Measurements from ENCODE around the gene CGB2.

Gene CGB2

GRCh38 chr19:49031642-49032301 is at the start of gene CGB2:
TSS of gene CGB2 (plus strand) at chr19:49031890. CDS start at chr19:49032096, 206 bp downstream.
- peak; percentile 68 for DNase-seq

DNA sequence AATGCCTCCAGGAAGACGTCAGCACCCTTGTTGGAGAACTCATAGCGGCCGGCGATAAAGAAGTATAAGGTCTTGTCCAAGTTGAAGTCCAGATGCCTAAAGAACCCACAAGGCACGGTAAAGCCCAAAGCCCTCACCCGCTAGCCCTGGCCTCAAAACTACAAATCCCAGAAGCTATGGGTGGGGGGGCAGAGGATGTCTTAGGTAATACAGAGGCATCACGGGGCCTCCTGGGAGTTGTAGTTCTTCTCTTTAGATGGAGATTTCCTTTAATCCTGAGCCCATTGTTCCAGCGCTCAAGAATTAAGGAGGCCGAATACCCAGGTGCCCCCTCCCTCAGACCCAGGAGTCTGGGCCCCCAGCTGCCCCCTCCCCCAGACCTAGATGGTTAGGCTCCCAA is 49.4 kb upstream of the CGB2 start:
- no peak for DNase-seq

DNA sequence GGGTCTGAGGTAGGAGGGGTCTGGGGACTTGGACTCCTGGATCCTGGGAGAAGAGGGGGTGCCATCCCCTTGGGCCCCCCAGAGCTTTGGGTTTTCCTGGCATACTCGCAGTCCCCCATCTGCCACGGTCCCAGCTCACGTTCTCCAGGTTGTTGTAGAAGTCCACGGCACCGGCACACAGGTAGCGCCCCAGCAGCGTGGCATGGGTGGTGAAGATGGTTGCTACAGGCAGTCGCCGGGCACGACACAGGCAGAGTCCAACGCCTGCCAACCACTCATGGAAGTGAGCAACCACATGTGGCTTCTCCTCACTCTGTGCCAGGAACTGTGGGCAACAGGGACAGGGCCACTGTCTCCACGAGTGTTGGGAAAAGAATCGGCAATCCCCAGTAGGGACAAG is 46.0 kb upstream of the CGB2 start:
- DNase-seq, result no peak

GRCh38 chr19:48986211-48986610 is 45.5 kb upstream of the CGB2 start:
- no peak for DNase-seq

- no peak for DNase-seq
Observed at GRCh38 chr19:48987323-48987722, 44.4 kb upstream of the CGB2 start.

GRCh38 chr19:48988286-48988685 is 43.4 kb upstream of the CGB2 start:
- no peak for DNase-seq

DNA sequence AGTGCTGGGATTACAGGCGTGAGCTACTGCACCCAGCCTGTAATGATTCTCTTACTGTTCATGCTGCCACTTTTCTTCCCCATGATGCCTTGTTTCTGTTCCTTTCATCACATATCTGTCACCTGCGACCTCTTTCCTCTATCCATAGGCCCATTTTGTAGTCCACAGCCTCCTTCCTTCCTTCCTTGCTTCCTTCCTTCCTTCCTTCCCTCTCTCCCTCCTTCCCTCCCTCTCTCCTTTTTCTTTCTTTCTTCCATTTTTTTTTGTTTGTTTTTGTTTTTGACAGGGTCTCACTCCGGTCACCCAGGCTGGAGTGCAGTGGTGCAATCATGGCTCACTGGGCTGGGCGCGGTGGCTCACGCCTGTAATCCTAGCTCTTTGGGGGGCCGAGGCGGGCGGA is 42.8 kb upstream of the CGB2 start:
- DNase-seq, result no peak

- no peak for DNase-seq
Observed at GRCh38 chr19:48989701-48990291, 41.9 kb upstream of the CGB2 start.

- DNase-seq, result no peak
Observed at GRCh38 chr19:48990400-48990799, 41.3 kb upstream of the CGB2 start.

- no peak for DNase-seq
Observed at GRCh38 chr19:48991011-48991609, 40.6 kb upstream of the CGB2 start.

DNA sequence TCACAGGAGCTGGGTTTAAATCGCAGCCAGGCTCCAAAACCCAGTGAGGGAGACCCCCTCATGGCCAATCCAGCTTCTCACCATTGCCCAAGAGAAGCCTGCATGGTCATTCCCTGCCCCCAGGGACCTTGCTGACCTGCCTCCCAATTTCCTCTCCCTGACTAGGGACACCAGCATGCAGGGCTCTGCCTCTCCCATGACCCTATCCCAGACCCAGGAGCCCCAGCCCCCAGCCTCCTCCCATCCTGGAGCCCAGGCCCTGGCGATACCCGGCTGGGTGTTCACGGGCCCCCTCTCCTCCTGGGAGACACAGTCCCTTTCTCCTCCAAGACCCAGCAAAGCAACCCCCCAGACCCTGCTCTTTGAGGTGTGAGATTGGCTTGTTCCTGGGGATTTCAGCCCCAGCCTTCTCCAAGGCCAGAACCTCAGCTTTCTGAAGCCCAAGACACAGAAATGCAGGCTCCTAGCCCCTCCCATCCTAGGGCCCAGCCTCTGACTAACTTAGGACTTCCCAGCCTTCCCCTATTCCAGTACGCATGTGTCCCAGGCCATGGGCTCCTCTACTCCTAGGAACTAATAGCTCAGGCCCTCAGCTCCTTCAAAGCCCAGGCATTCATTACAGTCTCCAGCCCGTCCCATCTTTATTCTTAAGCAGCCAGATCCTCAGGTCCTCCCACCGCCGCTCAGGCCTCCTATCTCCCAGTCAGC is 39.7 kb upstream of the CGB2 start:
- DNase-seq, result no peak

DNA sequence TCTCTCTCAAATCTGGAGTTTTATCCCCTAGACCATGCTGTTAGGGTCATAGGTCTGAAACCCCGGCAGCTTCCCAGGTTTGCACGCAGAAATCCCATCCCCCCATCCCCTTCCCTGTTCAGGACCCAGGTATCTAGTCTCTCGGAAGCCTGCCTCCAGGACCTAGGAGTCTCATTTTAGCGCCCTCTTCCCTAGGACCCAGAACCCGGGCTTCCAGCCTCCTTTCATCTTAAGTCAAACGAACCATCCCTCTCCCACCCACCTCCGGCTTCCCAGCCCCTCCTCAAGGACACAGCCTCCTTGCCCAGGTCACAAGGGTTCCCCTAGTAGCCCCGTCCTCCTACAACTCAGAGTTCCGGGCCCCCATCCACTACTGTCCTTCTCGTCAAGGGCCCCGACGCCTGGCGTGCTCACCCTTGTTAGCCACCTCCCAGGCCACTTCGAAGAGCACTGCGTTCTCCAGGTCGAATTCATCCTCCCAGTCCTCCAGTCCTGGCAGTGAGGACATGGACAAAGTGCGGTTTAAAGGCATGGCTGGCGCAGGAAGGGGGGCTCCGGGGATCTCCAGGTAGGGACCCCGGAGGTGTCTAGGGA is 39.0 kb upstream of the CGB2 start:
- DNase-seq, result no peak

- peak; percentile 97 for DNase-seq
Observed at GRCh38 chr19:48993175-48994034, 38.3 kb upstream of the CGB2 start, which contains the start of the genes GYS1 and RUVBL2. TSS of gene GYS1 (minus strand) at chr19:48993309. CDS start at chr19:48993112, 197 bp downstream. TSS of gene RUVBL2 (plus strand) at chr19:48993887. CDS start at chr19:48993912, 25 bp downstream.

GRCh38 chr19:48994035-48994386 is 37.7 kb upstream of the CGB2 start:
- no peak for DNase-seq

- peak; percentile 30 for DNase-seq
Observed at GRCh38 chr19:48997972-48998371, 33.7 kb upstream of the CGB2 start.

DNA sequence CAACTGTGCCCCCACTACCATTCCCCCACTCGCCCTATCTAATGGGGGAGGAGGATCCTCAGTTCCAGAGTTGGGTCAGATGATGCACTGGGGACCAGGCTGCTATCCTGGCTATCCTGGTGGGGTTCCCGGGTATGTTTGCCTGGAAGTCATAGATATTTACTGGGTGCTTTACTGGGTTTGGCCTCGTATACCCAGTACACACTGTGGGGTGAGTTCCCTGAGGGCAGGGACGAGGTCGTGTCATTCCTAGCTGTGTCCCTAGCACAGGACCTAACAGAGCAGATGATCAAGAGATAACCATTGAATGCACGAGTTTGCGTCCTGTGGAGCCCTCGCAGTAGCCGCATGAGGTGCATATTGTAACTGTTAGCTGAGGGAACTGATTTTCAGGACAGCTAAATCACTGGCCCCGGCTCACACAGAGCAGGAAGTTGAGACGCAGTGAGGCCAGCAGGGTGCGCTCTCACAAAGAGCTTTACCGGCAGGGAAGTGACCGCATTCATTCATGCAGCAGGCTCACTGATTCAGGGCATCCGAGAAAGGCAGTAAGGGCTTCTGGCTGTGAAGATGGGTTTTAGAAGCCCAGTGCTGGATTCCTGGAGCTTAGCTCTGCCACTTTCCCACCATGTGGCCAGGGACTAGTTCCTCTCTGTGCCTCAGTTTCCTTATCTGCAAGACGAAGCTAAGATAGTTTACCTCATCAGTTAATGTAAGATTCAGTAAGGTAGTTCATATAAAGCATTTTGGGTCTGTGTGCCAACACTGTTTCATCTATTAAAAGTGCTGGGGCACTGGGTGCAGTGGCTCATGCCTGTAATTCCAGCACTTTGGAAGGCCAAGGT is 32.0 kb upstream of the CGB2 start:
- DNase-seq, result peak; percentile 28

DNA sequence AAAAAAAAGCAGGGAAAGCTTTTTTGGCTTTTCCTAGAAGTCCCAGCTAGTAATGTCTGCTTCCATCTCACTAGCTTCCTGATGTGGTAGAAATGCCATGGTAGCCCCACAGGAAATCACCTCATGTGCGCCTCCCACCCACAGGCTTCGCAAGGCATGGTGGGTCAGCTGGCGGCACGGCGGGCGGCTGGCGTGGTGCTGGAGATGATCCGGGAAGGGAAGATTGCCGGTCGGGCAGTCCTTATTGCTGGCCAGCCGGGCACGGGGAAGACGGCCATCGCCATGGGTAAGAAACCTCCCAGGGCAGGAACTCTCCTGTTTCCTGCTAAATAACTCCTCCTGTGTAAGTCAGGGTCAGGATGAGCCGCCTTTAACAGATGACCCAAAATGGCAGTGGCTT is 27.6 kb upstream of the CGB2 start:
- DNase-seq, result no peak

DNA sequence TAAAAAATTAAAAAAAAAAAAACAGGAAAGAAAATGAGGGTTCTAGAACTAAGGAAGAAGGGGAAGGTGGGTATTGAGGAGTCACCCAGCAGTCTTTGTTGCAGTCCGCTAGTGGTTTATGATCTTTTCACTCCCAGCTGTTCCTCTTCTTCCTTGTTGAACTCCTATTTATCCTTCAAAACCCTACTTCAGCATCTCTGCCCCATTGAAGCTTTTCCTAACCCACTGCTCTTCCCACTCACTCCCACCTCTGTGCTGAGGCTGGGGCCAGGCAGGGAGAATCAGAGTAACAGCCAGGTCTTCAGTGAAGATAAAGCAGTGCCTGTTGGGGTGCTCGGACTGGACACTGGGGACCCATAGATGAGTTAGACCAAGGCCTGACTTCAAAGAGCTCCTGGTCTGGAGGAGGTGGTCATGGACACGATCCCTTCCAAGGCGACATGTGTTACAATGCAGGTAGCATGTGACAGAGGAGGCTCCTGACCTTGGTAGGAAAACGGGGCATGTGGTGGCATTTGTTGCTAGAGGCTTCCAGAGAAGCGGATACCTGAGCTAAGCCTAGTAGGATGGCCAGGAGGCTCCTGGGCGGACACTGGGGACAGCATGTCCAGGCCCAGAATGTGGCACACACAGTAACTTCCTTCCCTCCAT is 26.6 kb upstream of the CGB2 start:
- DNase-seq, result no peak

DNA sequence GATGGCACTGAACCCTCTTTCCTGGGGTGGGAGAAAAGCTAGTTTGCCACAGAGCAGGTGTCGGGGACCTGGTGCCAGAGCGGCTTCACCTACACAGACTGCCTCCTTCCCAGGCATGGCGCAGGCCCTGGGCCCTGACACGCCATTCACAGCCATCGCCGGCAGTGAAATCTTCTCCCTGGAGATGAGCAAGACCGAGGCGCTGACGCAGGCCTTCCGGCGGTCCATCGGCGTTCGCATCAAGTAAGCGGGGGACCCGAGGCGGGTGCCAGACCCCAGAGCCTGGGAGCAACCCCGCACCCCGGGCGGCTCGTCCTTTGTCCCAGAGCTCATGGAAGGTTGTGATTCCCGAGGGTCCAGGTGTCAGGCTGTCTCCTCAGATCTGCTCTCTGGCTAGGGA is 24.8 kb upstream of the CGB2 start:
- DNase-seq, result no peak

GRCh38 chr19:49009828-49010227 is 21.9 kb upstream of the CGB2 start:
- no peak for DNase-seq

DNA sequence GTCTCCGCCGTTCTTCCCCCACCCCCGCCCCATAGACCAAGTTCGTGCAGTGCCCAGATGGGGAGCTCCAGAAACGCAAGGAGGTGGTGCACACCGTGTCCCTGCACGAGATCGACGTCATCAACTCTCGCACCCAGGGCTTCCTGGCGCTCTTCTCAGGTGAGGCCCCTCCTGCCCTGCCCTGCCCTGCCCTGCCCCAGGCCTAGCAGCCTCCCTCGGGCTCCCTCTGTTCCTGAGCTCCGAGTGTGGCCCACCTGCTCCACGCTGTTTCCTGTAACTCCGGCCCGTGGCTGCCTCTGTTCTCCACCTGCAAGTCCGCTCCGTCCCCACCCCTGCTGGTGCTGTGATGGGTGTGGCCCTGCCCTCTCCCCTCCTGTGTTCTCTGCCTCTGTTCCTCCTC is 21.2 kb upstream of the CGB2 start:
- DNase-seq, result no peak

All from SHP77 treated with DMSO at 0.1 percent for 48 hours (cell line).